Mesothelial cell of epicardium (in vitro differentiated cells): ENCODE results near the gene PRDM2. TPM values are rescaled to one million over a fixed set of nuclear protein-coding genes. Genes with fewer than 3 reads are reported as not detected.
A peak's percentile ranks its signal among the peaks of the same experiment; 100 is the strongest.

Source experiments
- DNase-seq, 2 experiments: peaks; one replicate each; pipeline ENCODE4 v3.0.0; 2021; ENCODE audit warnings: low spot score in 2 of 2; ENCODE audit not compliant: unreplicated experiment in 2 of 2
- H3K27ac Mint-ChIP-seq: 2 replicates; pipeline ENCODE4 v1.8.0; 2021; ENCODE audit warnings: mixed read lengths
- H3K27me3 Mint-ChIP-seq: 2 replicates; pipeline ENCODE4 v1.8.0; 2021; ENCODE audit warnings: low read depth, mixed read lengths
- H3K36me3 Mint-ChIP-seq: 2 replicates; pipeline ENCODE4 v1.8.0; 2021; ENCODE audit warnings: mixed read lengths
- H3K4me1 Mint-ChIP-seq: 2 replicates; pipeline ENCODE4 v1.8.0; 2021; ENCODE audit warnings: mixed read lengths
- H3K4me3 Mint-ChIP-seq: 2 replicates; pipeline ENCODE4 v1.8.0; 2021; ENCODE audit warnings: mild to moderate bottlenecking, moderate library complexity, mixed read lengths
- H3K9me3 Mint-ChIP-seq: 2 replicates; pipeline ENCODE4 v1.8.0; 2021; ENCODE audit warnings: mixed read lengths
- CTCF ChIP-seq: fragments of 200-600 bp; sonication (generic); IDR thresholded peaks from one replicate; pipeline ENCODE4 v1.5.0; 2021; ENCODE audit warnings: antibody characterized with exemption; ENCODE audit not compliant: unreplicated experiment
- total RNA-seq: library from RNA; stranded (reverse); gene quantifications from 3 replicates; pipeline ENCODE4 v1.2.1, GENCODE V29; 2021

PRDM2 gene
- total RNA-seq, 1 donor from 2014 or later: 61.6 TPM

- TF ChIP-seq CTCF: no peak
- no peak for DNase-seq
- H3K9me3 Mint-ChIP-seq: no peaks in the 10 kb centered on the region
- no peaks in the 10 kb centered on the region for H3K27me3 Mint-ChIP-seq
- H3K4me1 Mint-ChIP-seq: peaks cover 43% of the 10 kb centered on the region
- no peak overlapping the region for H3K27ac Mint-ChIP-seq
- peaks cover 5% of the 10 kb centered on the region for H3K36me3 Mint-ChIP-seq
- no peak overlapping the region for H3K4me3 Mint-ChIP-seq
These were observed 53.8 kb downstream of the PRDM2 start for GRCh38 chr1:13753636-13754402.

GRCh38 chr1:13754510-13755103 lies 54.6 kb downstream of the PRDM2 start:
- no peak for TF ChIP-seq CTCF
- Mint-ChIP-seq H3K27me3 (no peaks in the 10 kb centered on the region), H3K4me1 (peaks cover 50% of the 10 kb centered on the region), H3K36me3 (peaks cover 5% of the 10 kb centered on the region), H3K27ac (peak overlapping the region; percentile 73), H3K4me3 (no peak overlapping the region), H3K9me3 (no peaks in the 10 kb centered on the region)
- DNase-seq: no peak

- DNase-seq: no peak
- peak overlapping the region; percentile 86 for H3K27ac Mint-ChIP-seq
- H3K36me3 Mint-ChIP-seq: peaks cover 5% of the 10 kb centered on the region
- no peak overlapping the region for H3K4me3 Mint-ChIP-seq
- H3K4me1 Mint-ChIP-seq: peaks cover 56% of the 10 kb centered on the region
- H3K9me3 Mint-ChIP-seq: no peaks in the 10 kb centered on the region
- no peaks in the 10 kb centered on the region for H3K27me3 Mint-ChIP-seq
- no peak for TF ChIP-seq CTCF
These were observed 56.7 kb downstream of the PRDM2 start for GRCh38 chr1:13756557-13757315.

GRCh38 chr1:13757693-13758092 lies 57.7 kb downstream of the PRDM2 start:
- TF ChIP-seq CTCF: no peak
- Mint-ChIP-seq H3K36me3 (peaks cover 5% of the 10 kb centered on the region), H3K4me1 (peaks cover 59% of the 10 kb centered on the region), H3K9me3 (no peaks in the 10 kb centered on the region), H3K4me3 (no peak overlapping the region), H3K27ac (peak overlapping the region; percentile 83), H3K27me3 (no peaks in the 10 kb centered on the region)
- no peak for DNase-seq

GRCh38 chr1:13759072-13759471 lies 59.1 kb downstream of the PRDM2 start:
- Mint-ChIP-seq H3K9me3 (no peaks in the 10 kb centered on the region), H3K27ac (peak overlapping the region; percentile 98), H3K36me3 (no peaks in the 10 kb centered on the region), H3K4me3 (peak overlapping the region; percentile 5), H3K27me3 (no peaks in the 10 kb centered on the region), H3K4me1 (peaks cover 71% of the 10 kb centered on the region)
- DNase-seq: no peak
- TF ChIP-seq CTCF: no peak
